HG03565 (cell line): ENCODE results near the gene GPR137B.
"Not testable (repeated sequence)": the region's sequence is repeated elsewhere in the genome, so short reads cannot be mapped to it uniquely, and the experiment has no call there.

Experiments
- ATAC-seq: cut with Tn5 transposase; IDR thresholded peaks from one replicate; pipeline ENCODE4 v1.9.1; 2021; ENCODE audit warnings: mild to moderate bottlenecking, moderate library complexity; ENCODE audit not compliant: unreplicated experiment

Gene GPR137B

DNA sequence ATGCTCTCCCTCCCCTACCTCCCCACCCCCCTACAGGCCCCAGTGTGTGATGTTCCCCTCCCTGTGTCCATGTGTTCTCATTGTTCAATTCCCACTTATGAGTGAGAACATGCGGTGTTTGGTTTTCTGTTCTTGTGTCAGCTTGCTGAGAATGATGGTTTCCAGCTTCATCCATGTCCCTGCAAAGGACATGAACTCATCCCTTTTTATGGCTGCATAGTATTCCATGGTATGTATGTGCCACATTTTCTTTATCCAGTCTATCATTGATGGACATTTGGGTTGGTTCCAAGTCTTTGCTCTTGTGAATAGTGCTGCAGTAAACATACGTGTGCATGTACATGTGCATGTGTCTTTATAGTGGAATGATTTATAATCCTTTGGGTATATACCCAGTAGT, 44.1 kb downstream of the GPR137B start:
- not testable (repeated sequence) for ATAC-seq

DNA sequence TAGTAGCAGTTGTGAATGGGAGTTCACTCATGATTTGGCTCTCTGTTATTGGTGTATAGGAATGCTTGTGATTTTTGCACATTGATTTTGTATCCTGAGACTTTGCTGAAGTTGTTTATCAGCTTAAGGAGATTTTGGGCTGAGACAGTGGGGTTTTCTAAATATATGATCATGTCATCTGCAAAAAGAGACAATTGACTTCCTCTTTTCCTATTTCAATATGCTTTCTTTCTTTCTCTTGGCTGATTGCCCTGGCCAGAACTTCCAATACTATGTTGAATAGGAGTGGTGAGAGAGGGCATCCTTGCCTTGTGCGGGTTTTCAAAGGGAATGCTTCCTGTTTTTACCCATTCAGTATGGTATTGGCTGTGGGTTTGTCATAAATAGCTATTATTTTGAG, 45.7 kb downstream of the GPR137B start:
- ATAC-seq = not testable (repeated sequence)

DNA sequence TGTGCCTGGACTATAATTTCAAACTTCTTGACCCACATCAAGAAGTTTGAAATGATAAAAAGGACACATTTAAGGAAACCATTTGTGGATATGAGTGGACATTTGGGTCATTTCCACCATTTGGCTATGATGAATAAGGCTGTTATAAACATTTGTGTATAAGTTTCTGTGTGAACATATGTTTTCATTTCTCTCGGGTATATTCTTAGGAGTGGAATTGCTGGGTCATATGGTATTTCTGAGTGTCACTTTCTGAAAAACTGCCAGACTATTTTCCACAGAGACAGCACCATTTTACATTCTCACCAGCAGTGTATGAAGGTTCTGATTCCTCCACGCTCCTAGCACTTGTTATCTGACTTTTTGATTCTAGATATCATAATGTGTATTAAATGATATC, 50.8 kb downstream of the GPR137B start:
- no peak for ATAC-seq

GRCh38 chr1:236200925-236201324, 58.6 kb downstream of the GPR137B start:
- no peak for ATAC-seq

- no peak for ATAC-seq
Observed at GRCh38 chr1:236201786-236202185, 59.4 kb downstream of the GPR137B start.

- no peak for ATAC-seq
Observed at GRCh38 chr1:236204039-236204438, 61.7 kb downstream of the GPR137B start.

DNA sequence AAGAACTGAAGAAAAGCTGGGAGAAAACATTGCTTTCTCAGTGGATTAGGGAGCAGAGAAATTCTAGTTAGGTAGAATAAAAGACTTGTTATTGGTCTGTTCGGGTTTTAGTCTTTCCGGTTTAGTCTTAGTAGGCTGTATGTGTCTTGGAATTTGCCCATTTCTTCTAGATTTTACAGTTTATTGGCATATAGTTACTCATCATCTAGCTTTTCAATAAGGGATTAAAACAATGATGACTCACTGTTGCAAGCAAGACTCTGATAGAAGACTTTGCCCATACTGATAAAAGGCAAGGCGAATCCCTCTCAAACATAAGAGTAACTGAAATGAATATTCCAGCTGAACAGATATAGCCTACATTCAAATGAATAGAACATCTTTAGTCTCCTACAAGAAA, 62.3 kb downstream of the GPR137B start:
- no peak for ATAC-seq

- ATAC-seq = no peak
Observed at GRCh38 chr1:236206548-236206947, 64.2 kb downstream of the GPR137B start.

DNA sequence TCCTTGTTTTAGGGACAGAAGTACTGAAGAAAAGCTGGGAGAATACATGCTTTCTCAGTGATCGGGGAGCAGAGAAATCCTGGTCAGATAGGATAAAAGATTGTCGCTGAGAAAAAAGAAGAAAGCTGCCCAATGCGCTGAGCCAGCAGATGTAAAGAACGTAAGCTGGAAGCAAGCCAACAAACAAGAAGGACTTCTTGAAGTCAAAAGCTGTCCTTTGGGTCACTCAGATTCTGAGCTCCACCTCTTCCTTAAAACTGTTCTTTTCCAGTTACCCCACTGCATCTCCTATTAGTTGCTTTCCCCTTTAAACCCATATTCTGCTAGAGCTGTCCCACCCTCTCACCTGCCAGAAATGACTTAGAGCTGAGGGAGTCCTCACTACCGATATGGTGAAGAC, 64.8 kb downstream of the GPR137B start:
- no peak for ATAC-seq

DNA sequence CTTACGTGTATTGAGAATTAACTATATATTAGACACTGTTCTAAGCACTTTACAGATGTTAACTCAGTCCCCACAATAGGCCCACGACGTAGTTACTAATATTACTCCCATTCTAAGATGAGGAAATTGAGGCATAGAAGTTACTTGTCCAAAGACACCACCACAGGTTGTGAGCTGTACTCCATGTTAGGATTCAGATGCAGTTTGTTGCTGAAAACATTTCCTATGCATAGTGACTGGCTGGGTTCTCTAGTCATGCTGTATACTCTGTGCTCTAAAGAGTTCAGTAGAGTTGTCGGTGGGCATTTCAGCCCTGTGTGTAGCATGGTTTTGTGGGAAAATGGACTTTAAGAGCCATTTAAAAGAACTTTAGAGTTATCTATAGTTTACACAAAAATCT, 65.2 kb downstream of the GPR137B start:
- no peak for ATAC-seq

GRCh38 chr1:236209185-236209584, 66.8 kb downstream of the GPR137B start:
- no peak for ATAC-seq

DNA sequence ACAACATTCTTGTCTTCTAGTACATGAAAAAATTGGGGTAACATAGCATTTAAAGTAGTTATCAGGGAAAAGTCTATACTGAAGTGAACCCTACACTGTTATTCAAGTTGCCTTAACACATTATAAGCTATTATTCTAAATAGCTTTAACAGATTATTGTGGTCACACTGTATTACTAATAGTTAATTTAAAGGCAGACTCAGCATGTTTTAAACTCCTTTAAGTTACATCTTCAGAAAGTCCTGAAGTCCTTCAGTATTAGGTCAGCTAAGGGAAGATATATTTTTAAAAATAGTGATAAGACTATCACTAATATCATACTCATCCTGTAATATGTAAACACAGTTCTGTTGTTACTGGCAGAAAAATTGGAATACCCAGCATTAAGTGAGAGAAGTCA, 67.4 kb downstream of the GPR137B start:
- no peak for ATAC-seq

DNA sequence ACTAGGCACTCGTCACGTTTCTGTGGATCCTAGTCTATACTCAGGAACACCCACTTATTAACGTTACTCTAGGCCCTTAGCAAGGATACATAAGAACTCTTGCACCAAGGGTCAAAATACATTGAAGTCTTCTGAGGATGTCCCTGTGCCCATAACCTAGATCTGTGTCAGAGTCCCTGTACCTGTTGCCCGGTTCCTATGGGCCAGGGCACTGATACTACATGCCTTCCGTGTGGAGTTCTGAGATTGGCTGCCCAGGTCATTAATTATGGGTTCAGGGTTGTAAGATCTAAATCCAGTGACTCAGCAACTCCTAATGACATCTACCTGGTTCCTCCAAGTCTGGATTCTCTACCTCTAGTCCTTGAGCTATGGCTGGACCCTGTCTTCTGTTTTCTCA, 69.5 kb downstream of the GPR137B start:
- ATAC-seq = no peak

GRCh38 chr1:236213534-236213933, 71.2 kb downstream of the GPR137B start:
- no peak for ATAC-seq

DNA sequence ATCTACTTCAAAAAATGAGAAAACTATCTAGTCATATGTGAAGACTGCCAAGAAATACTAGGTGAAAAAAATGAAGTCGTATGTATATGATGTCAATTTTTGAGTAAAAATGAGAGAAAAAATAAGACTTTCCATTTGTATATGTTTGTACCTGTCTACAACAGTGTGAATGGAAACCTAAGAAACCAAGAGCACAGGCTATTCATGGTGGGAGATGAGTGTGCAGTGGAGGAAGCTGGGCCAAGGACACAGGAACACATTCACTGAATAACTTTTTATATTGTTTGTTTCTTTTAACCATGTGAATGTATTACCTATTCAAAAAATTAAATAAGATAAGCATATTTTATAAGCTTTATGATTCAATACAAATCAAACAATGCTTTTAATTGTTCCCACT, 72.4 kb downstream of the GPR137B start:
- no peak for ATAC-seq

GRCh38 chr1:236220473-236220872, 78.1 kb downstream of the GPR137B start:
- no peak for ATAC-seq

- no peak for ATAC-seq
Observed at GRCh38 chr1:236222632-236223031, 80.3 kb downstream of the GPR137B start.

- no peak for ATAC-seq
Observed at GRCh38 chr1:236228411-236228810, 86.1 kb downstream of the GPR137B start.

GRCh38 chr1:236235116-236235515, 92.8 kb downstream of the GPR137B start:
- no peak for ATAC-seq

DNA sequence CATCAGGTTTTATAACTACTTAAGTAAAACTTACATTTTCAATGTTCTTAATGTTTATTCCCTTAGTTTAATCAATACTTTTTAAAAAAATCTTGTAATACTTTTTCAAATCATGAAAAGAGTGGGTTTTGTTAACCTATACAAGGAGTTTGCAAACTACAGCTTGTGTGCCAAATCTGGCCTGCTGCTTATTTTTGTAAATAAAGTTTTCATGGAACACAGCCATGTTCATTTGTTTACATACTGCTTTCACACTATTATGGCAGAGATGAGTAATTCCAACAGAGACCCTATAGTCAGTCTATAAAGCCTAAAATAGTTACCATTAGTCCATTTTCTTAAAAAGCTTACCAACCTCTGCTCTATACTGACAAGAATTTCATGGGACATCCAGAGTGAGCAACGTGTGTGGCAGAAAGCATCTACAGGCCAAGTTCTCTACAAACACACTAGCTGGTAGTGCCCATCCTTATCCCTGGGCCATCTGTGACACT, 96.8 kb downstream of the GPR137B start:
- ATAC-seq = no peak

DNA sequence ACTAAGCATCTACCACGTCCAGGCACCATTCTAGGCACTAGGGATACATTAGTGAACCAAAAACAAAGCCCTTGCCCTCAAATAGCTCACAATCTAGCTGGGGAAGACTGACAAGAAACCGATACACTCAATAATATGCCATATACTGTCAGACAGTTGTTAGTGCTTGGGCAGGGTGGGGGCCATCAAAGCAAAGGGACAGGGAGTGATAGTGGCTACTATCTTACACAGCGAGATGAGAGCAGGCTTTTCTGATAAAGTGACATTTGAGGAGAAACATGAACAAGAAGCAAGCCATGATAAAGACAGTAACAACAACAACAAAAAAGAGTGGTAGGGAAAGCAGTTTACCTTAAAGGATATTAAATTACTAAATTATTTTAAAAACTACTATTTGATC, 98.3 kb downstream of the GPR137B start:
- ATAC-seq = no peak

- ATAC-seq = no peak
Observed at GRCh38 chr1:236242568-236242967, 100.2 kb downstream of the GPR137B start.

- no peak for ATAC-seq
Observed at GRCh38 chr1:236247286-236247685, 104.9 kb downstream of the GPR137B start.

DNA sequence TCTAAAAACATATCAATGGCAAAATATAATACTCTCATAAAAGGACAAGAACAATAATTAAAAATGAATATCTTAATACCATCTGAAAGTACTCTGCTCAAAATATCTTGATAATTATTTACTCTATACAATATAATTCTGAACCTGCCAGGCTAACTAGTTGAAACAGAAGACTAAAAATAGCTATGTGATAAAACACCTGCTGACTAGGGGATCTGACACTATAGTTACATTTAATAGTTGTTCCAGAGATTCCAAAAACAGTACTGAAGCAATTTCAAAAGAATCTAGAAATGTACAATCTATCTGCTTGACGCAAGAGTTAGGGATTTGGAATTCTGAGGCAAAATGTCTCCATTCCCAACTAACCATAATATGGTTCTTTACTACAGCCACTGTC, 109.2 kb downstream of the GPR137B start:
- ATAC-seq = no peak
